ENCODE results near the gene DHRS2.

The DHRS2 gene

GRCh38 chr14:23610815-23611289 lies 25.3 kb upstream of the DHRS2 start:
- TF ChIP-seq POLR2AphosphoS5 (IDR thresholded peaks at IDR 0.05; ENCODE audit: low read depth, low read length) (no peak), POLR2A (IDR thresholded peaks at IDR 0.05; ENCODE audit: low read depth, low read length) (no peak), TAF1 (IDR thresholded peaks at IDR 0.05; ENCODE audit: low read depth, low read length) (no peak), SPI1 (IDR thresholded peaks at IDR 0.05; ENCODE audit: low read depth, low read length) (no peak), PAX5 (IDR thresholded peaks at IDR 0.05; ENCODE audit: insufficient read depth, low read length, severe bottlenecking) (no peak), POU2F2 (IDR thresholded peaks at IDR 0.05; ENCODE audit: low read depth, low read length) (no peak)
- DNase-seq (ENCODE audit: insufficient read length, low spot score) (no peak), FAIRE-seq (no peak)

GRCh38 chr14:23612354-23612732 lies 23.8 kb upstream of the DHRS2 start:
- FAIRE-seq = no peak
- no peak for DNase-seq (ENCODE audit: insufficient read length, low spot score)
- TF ChIP-seq TAF1 (IDR thresholded peaks at IDR 0.05; ENCODE audit: low read depth, low read length) (no peak), POLR2A (IDR thresholded peaks at IDR 0.05; ENCODE audit: low read depth, low read length) (no peak)

GRCh38 chr14:23612802-23613201 lies 23.4 kb upstream of the DHRS2 start:
- TF ChIP-seq SPI1 (IDR thresholded peaks at IDR 0.05; ENCODE audit: low read depth, low read length) = no peak
- no peak for TF ChIP-seq TAF1 (IDR thresholded peaks at IDR 0.05; ENCODE audit: low read depth, low read length)
- no peak for TF ChIP-seq POLR2A (IDR thresholded peaks at IDR 0.05; ENCODE audit: low read depth, low read length)
- TF ChIP-seq POU2F2 (IDR thresholded peaks at IDR 0.05; ENCODE audit: low read depth, low read length) = no peak
- TF ChIP-seq PAX5 (IDR thresholded peaks at IDR 0.05; ENCODE audit: insufficient read depth, low read length, severe bottlenecking) = no peak
- TF ChIP-seq POLR2AphosphoS5 (IDR thresholded peaks at IDR 0.05; ENCODE audit: low read depth, low read length) = no peak
- DNase-seq (ENCODE audit: insufficient read length, low spot score) (no peak), FAIRE-seq (no peak)

- TF ChIP-seq POU2F2 (IDR thresholded peaks at IDR 0.05; ENCODE audit: low read depth, low read length) (no peak), POLR2AphosphoS5 (IDR thresholded peaks at IDR 0.05; ENCODE audit: low read depth, low read length) (no peak), SPI1 (IDR thresholded peaks at IDR 0.05; ENCODE audit: low read depth, low read length) (no peak)
- DNase-seq (ENCODE audit: insufficient read length, low spot score) (no peak), FAIRE-seq (no peak)
Observed at GRCh38 chr14:23613242-23614070, 22.7 kb upstream of the DHRS2 start.

GRCh38 chr14:23614395-23614828 lies 21.8 kb upstream of the DHRS2 start:
- FAIRE-seq (no peak), DNase-seq (ENCODE audit: insufficient read length, low spot score) (no peak)
- TF ChIP-seq SPI1 (IDR thresholded peaks at IDR 0.05; ENCODE audit: low read depth, low read length) (no peak), POLR2A (IDR thresholded peaks at IDR 0.05; ENCODE audit: low read depth, low read length) (no peak), TAF1 (IDR thresholded peaks at IDR 0.05; ENCODE audit: low read depth, low read length) (no peak), POU2F2 (IDR thresholded peaks at IDR 0.05; ENCODE audit: low read depth, low read length) (no peak), POLR2AphosphoS5 (IDR thresholded peaks at IDR 0.05; ENCODE audit: low read depth, low read length) (no peak), PAX5 (IDR thresholded peaks at IDR 0.05; ENCODE audit: insufficient read depth, low read length, severe bottlenecking) (no peak)

- TF ChIP-seq POLR2A (IDR thresholded peaks at IDR 0.05; ENCODE audit: low read depth, low read length) (no peak), TAF1 (IDR thresholded peaks at IDR 0.05; ENCODE audit: low read depth, low read length) (no peak), SPI1 (IDR thresholded peaks at IDR 0.05; ENCODE audit: low read depth, low read length) (no peak), POLR2AphosphoS5 (IDR thresholded peaks at IDR 0.05; ENCODE audit: low read depth, low read length) (no peak), POU2F2 (IDR thresholded peaks at IDR 0.05; ENCODE audit: low read depth, low read length) (no peak), PAX5 (IDR thresholded peaks at IDR 0.05; ENCODE audit: insufficient read depth, low read length, severe bottlenecking) (no peak)
- no peak for FAIRE-seq
- no peak for DNase-seq (ENCODE audit: insufficient read length, low spot score)
Observed at GRCh38 chr14:23615856-23616255, 20.3 kb upstream of the DHRS2 start.

GRCh38 chr14:23617539-23617938 lies 18.6 kb upstream of the DHRS2 start:
- TF ChIP-seq POLR2A (IDR thresholded peaks at IDR 0.05; ENCODE audit: low read depth, low read length) (no peak), TAF1 (IDR thresholded peaks at IDR 0.05; ENCODE audit: low read depth, low read length) (no peak), POLR2AphosphoS5 (IDR thresholded peaks at IDR 0.05; ENCODE audit: low read depth, low read length) (no peak), SPI1 (IDR thresholded peaks at IDR 0.05; ENCODE audit: low read depth, low read length) (no peak), POU2F2 (IDR thresholded peaks at IDR 0.05; ENCODE audit: low read depth, low read length) (no peak), PAX5 (IDR thresholded peaks at IDR 0.05; ENCODE audit: insufficient read depth, low read length, severe bottlenecking) (no peak)
- no peak for DNase-seq (ENCODE audit: insufficient read length, low spot score)
- FAIRE-seq = no peak

- FAIRE-seq = no peak
- no peak for TF ChIP-seq TAF1 (IDR thresholded peaks at IDR 0.05; ENCODE audit: low read depth, low read length)
- no peak for TF ChIP-seq POU2F2 (IDR thresholded peaks at IDR 0.05; ENCODE audit: low read depth, low read length)
- no peak for TF ChIP-seq POLR2AphosphoS5 (IDR thresholded peaks at IDR 0.05; ENCODE audit: low read depth, low read length)
- no peak for TF ChIP-seq SPI1 (IDR thresholded peaks at IDR 0.05; ENCODE audit: low read depth, low read length)
- no peak for TF ChIP-seq POLR2A (IDR thresholded peaks at IDR 0.05; ENCODE audit: low read depth, low read length)
- TF ChIP-seq PAX5 (IDR thresholded peaks at IDR 0.05; ENCODE audit: insufficient read depth, low read length, severe bottlenecking) = no peak
- DNase-seq (ENCODE audit: insufficient read length, low spot score) = no peak
Observed at GRCh38 chr14:23618415-23618988, 17.7 kb upstream of the DHRS2 start.

- FAIRE-seq (no peak), DNase-seq (ENCODE audit: insufficient read length, low spot score) (no peak)
- no peak for TF ChIP-seq TAF1 (IDR thresholded peaks at IDR 0.05; ENCODE audit: low read depth, low read length)
- no peak for TF ChIP-seq PAX5 (IDR thresholded peaks at IDR 0.05; ENCODE audit: insufficient read depth, low read length, severe bottlenecking)
- TF ChIP-seq SPI1 (IDR thresholded peaks at IDR 0.05; ENCODE audit: low read depth, low read length) = no peak
- no peak for TF ChIP-seq POLR2AphosphoS5 (IDR thresholded peaks at IDR 0.05; ENCODE audit: low read depth, low read length)
- no peak for TF ChIP-seq POU2F2 (IDR thresholded peaks at IDR 0.05; ENCODE audit: low read depth, low read length)
Observed at GRCh38 chr14:23620177-23620702, 15.9 kb upstream of the DHRS2 start.
